NCI-H82 (cell line): ENCODE data around the gene MIER1.
"Not testable (repeated sequence)": the region's sequence is repeated elsewhere in the genome, so short reads cannot be mapped to it uniquely, and the experiment has no call there.

ENCODE experiments used
- DNase-seq: peaks from one replicate; lab custom pipeline; 2025; lab: John Stamatoyannopoulos, UW

The MIER1 gene

GRCh38 chr1:66924756-66925557 is at the start of gene MIER1, which contains the start of gene DNAI4:
Gene MIER1 (plus strand): TSS chr1:66924990. CDS start chr1:66925029, 39 bp downstream.
Gene DNAI4 (minus strand): TSS chr1:66924856. CDS start chr1:66924831, 25 bp downstream.
- peak; percentile 99 for DNase-seq

DNA sequence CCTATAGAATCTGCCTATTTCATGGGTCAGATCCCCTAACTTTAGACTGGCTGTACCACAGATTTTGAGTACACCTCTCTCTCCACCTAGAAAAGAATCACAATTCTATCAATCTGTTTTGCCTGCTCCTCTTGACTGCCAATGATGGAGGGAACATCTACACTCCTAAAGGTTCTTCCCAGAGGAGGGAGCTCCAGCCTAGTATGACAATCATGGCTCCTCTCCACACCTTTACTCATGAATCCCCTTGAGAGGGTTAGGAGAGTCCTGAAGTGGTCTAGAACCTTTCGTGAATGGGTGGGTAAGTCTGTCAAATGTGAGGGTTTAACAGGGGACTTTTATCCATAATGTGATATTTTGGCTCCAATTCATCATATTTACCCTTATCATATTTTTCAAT is 48.1 kb upstream of the MIER1 start:
- no peak for DNase-seq

GRCh38 chr1:66889030-66889429 is 35.8 kb upstream of the MIER1 start:
- DNase-seq = no peak

GRCh38 chr1:66890621-66891020 is 34.2 kb upstream of the MIER1 start:
- DNase-seq = no peak

DNA sequence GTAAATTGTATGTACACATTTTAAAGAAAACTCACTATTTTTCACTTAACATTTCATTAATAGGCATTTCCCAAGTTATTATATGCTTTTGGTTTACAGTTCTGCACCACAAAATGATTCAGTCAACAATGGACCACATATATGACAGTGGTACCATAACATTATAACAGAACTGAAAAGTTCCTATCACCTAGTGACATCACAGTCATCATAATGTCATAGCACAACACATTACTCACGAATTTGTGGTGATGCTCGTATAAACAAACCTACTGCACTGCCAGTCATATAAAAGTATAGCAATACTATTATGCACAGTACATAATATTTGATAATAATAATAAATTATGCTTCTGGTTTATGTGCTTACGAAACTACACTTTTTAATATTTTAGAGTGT is 31.1 kb upstream of the MIER1 start:
- no peak for DNase-seq

DNA sequence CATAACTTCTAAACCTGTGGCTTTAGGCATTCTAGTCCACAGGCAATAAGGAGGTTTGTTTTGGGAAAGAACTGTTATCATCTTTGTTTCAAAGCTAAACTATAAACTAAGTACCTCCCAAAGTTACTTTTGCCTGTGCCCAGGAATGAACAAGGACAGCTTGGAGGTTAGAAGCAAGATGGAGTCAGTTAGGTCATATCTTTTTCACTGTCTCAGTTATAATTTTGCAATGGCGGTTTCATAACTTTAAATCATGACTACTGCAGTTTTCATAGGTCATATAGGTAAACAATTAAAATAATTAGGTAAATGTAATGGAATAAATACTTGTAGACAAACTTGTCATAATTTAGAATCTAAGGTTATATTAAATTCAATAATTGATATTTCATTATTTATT is 9.6 kb upstream of the MIER1 start:
- not testable (repeated sequence) for DNase-seq

DNA sequence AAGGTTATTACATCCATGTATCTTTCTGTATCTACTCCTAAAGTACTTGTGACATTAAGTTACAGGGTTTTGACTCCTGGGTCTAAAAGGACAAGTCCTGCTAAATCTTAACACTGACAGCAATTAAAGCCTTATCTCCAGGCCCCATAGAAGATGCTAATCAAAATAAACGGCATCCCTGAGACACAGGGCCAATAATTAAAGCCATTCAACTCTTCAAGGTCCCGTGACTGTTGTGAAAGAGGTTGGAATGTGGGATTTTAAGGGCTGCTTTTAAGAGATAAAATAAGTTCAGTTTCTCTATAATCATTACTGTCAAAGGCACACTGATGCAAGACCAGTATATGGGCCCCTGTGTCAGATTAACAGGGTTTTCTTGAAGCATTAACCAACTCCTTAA is 8.5 kb upstream of the MIER1 start:
- DNase-seq = no peak

DNA sequence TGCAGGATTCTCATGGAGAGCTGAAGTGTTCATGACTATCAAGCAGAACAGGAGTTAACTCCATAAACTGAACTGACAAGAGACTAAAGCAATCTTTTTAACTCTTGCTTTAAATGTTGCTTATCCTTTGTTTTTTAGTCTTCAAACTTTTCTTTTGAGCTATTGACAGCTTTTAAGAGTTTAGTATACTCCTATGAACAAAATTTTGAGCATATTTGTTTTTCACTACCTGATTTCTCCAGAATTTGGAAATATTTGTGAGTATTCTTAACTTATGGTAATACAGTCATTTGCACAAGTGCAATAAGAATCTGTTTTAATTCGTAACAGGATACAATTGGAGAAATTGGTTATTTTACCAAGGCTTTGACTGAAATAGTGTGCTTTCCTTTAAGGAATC is 7.3 kb upstream of the MIER1 start:
- no peak for DNase-seq

DNA sequence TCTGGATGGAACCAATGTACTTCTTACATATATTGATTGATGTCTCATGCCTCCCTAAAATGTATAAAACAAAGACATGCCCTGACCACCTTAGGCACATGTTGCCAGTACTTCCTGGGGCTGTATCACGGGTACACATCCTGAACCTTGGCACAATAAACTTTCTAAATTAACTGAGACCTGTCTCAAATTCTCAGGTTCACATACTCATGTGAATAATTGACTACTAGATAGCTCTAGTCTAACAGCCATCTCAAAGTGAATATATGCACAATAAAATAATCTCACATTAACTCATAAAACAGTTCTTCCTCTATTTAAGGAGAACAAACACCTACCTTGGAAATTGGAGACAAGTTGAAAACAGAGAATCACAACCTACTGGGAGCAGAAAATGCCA is 5.7 kb upstream of the MIER1 start:
- no peak for DNase-seq

DNA sequence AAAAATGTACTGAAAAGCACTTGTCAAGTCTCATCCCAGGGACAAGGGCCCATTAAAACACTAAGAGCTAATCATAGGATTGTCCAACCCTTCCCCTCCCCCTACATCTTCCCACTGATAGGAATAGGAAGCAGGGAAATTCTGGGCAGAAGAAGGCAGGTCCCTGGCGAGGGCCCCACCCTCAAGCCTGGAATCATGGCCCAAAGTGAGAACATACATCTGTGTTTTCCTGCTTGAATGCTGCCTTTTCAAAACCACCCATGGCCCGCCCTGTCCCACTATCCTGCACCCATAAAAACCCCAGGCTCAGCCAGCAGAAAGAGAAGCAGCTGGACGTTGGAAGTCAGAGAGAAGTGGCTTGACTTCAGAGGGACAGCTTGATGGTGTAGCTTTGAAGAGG is 5.0 kb upstream of the MIER1 start:
- DNase-seq = no peak

DNA sequence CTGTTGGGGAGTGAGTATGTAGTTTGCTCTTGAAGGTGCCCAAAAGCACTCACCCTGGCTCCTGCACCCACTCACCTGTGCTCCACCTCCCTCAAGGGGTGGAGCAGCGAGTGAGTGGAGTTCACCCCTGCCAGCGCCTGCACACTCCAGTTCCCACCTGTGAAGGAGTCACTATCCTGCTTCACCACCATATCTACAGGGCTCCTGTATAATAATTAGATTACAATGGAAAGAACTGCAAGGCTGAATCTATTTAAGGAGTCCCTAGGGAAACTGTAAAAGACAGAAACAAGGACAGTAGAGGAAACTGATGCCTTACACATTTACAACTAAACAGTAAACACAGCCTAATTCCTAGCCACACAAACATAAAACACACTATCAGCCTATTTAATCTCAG is 4.2 kb upstream of the MIER1 start:
- DNase-seq = peak; percentile 28

DNA sequence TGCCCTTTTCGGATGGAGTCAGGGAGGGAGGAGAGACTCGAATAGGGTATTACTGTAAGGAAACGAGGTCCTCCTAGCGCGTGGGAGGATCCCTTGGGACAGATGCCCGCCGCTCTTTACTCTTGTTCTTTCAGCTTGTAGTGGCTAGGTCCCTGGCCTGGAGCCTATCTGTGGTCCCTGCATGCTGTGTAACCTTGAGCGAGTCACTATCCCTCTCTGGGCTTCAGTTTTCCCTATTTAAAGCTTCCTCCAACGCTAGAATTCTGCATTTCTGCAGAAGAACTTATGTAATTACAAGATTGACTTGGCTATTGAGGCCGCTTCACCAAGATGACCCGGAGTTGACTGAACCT is 744 bp downstream of the MIER1 start:
- no peak for DNase-seq

- DNase-seq = peak; percentile 69
Observed at GRCh38 chr1:66925944-66926343, 1.2 kb downstream of the MIER1 start.

DNA sequence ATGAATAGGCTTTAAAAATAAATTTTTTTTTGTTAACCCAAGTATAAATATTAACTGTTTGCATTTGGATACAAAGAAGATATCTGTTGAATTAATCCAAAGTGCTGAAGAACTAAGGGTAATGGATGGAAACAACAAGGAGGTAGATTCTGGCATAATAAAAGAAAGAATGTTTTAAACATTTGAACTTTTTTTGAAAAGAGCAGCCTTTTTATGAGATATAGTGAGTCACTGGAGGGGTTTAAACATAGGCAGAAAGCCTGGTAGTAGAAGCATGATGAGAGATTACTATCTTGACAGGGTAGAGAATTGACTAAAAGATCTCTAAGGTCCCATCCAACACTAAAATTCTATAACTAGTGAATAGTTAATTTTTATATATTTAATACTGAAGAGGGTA is 2.7 kb downstream of the MIER1 start:
- no peak for DNase-seq

DNA sequence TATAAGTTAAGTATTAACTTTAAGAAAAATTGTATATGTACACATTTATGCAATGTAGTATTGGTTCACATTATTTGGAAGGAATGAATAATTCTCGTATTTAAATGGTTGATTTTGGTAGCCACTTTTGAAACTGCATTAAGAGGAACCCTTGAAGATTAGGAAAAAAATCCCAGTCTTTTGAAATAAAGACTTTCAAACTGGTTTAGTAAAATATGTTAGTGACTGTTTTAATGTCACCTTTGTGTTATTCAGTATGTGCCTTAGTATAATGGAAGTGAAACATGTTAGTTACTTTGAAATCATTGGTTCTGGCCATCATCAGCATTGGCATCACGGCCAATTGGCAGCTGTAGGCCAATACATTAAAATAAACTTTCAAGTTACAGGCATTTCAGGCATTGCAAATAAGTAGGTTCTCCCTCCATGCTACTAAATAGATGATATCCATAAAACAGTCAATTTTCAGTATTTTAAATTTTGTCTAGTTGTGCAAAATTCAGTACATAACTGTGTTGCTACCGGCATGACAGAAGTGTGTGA is 4.4 kb downstream of the MIER1 start:
- no peak for DNase-seq

DNA sequence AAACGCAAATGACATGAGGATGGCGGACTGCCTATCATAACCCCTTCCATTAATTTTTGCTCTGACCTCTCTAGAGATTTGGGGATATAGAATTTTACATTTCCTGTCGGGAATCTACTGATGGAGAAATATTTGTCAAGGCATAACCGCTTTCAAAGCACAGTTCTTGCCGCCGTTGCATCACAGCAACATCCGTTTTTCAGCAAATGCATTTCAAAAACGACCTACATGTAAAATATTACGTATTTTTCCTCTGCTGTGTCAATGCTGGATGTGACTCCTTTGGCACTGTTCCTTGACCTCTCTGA is 4.9 kb downstream of the MIER1 start:
- DNase-seq = no peak

DNA sequence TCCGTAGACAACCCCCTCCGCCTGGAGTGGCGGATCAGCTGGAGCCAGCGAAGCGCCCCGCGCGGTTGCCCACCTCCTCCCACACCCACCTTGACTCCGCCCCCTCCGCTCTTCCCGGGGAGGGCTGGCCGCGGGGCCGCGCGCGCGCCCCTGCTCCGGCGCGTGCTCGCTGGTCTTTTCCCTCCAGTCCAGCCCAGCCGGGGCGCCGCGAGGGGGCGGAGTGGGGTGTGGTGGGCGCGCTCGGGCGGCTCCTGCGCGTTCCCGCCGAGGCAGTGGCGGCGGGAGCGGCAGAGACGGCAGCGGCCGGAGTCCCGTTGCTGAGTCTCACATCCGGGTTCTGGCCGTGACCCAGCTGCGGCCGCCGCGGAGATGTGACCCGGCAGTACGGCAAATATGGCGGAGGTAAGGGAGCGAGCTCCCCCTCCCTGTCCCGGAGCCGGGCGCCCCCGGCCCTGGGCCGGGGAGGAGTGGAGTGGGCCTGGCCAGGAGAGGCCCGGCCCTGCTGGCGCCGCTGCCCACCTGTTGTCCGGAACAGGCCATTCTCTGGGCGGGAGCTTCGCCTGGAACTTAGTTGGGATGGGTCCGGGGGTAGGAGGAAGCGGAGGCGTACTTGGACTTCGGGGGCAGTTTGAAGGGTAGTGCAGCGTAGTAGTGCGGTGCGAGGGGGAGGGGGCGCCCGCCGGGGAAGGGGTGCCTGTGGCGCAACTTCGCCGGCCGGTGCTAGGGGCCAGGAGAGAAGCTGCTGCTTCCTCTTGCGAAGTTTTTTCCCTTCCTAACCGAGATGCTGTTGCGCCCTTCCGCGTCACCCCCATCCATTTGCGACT is 5.4 kb downstream of the MIER1 start:
- peak; percentile 97 for DNase-seq

DNA sequence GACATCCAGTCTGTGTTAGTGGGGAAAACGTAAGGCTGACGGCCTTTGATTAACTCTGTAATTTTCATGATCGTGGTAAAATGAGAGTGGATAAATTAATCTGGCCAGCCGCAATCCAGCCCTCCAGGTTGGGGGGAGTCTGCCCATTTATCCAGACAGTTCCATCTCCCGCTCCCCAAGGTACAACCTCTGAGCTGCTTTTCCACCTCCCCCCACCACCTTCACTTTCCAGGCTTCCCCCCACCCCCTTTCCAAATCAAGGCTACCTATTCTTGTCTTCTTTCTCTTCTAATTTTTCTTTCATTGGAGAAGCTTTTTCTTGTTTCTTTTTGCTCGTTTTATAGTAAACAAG is 6.0 kb downstream of the MIER1 start:
- peak; percentile 73 for DNase-seq

- no peak for DNase-seq
Observed at GRCh38 chr1:66931590-66931989, 6.8 kb downstream of the MIER1 start.

DNA sequence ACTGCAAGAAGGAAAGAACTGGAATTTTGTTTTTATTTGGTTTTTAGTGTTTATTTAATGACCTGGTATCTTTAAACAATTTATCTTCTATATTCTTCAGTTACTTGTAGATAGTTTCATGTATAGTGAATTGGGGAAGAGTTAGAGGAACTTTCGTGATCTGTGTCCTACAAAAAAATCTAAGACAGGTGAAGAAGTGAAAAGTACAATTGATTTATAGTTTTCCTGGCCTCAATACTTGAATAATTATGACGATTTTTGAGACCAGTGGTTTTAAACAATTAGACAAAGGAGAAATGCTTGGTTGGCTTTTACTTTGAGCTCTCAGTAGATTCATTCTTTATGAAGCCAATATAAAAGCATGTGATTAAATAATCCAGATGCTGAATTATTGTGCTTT is 7.5 kb downstream of the MIER1 start:
- DNase-seq = no peak

DNA sequence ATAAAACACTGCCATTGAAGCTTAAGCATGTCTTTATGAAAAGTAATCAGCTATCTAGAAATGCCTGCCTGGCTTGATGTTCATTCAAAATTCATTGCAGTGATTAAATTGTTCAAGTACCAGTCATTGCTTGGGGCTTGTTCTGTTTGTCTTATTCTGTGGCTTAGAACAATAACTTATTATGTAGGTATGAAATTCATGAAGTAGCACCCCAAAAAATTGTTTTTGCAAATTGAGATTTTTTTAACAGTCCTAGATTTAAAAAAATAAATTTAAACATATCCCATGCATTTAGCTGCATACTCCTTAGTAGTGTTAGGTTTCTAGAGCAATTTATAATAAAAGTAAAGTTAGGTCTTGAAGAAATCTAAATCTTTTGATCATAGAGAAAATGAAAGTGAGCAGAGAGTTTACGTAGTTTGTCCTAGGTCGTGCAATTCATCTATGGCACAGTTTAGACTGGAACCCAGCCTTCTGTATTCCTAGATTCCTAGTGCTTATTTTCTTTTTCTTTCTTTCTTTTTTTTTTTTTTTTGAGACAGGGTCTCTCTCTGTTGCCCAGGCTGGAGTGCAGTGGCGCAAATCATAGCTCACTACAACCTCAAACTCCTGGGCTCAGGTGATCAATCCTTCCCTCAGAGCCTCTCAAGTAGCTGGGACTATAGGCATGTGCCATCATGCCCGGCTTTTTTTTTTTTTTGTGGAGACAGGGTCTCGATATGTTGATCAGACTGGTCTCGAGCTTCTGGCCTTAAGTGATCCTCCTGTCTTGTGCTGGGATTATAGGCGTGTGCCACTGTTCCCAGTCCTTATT is 9.3 kb downstream of the MIER1 start:
- DNase-seq = no peak

- no peak for DNase-seq
Observed at GRCh38 chr1:66937529-66938234, 12.9 kb downstream of the MIER1 start.
